GM21367 (cell line): Measurements from ENCODE around the gene OSTF1.

Experiments
- ATAC-seq: cut with Tn5 transposase; IDR thresholded peaks from one replicate; pipeline ENCODE4 v1.9.1; 2021; ENCODE audit not compliant: unreplicated experiment

Gene OSTF1

DNA sequence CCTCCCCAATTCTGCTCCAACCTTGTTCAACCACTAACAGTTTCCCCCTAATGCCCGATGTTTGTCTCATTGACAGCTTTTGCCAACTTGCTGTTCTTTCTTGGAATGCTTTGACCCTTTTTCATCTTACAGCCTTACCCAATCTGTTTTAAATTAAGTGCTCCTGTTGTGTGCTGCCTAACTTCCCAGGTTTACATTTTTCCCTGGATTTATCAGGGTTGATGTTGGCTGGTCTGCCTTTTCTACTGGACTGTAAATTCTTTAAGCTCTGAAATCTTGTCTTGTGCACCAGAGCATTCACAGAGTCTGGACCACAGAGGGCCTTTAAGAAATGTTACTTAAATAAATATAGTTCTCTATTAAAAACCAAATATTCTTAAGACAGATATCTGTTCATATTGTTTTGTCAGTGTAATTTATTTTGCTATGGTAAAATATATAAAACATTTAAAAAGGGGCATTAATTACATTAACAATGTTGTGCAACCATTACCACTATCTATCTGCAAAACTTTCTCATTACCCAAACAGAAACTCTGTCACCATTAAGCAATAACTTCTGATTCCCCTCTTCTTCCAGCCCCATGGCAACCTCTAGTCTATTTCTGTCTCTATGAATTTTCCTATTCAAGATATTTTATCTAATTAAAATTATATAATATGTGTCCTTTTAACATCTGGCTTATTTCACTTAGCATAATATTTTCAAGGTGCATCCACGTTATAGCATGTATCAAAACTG lies 73.0 kb downstream of the OSTF1 start:
- ATAC-seq = no peak

DNA sequence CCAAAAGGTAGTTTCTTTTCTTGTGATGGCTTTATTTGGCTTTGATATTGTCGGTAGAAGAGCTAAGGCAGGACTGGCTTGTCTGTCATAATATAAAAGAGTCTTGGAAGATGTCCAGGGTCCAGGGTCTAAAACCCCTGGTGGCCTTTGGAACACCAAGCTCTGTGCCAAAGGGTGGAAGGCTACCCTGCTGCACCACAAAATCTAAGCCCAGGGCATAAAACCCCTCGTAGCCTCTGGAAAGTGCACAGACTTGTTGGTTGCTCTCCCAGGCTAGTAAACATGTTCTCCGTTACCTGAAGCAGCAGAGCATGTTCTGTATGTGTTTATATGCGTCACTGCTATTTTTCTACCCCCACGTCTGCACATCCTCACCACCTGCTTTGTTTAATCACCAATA lies 75.5 kb downstream of the OSTF1 start:
- no peak for ATAC-seq

- ATAC-seq = no peak
Measured at GRCh38 chr9:75164573-75164972, 76.3 kb downstream of the OSTF1 start.

GRCh38 chr9:75167281-75167680 lies 79.0 kb downstream of the OSTF1 start:
- no peak for ATAC-seq

GRCh38 chr9:75168270-75169178 lies 80.2 kb downstream of the OSTF1 start:
- ATAC-seq = no peak

GRCh38 chr9:75169623-75170022 lies 81.3 kb downstream of the OSTF1 start:
- no peak for ATAC-seq

DNA sequence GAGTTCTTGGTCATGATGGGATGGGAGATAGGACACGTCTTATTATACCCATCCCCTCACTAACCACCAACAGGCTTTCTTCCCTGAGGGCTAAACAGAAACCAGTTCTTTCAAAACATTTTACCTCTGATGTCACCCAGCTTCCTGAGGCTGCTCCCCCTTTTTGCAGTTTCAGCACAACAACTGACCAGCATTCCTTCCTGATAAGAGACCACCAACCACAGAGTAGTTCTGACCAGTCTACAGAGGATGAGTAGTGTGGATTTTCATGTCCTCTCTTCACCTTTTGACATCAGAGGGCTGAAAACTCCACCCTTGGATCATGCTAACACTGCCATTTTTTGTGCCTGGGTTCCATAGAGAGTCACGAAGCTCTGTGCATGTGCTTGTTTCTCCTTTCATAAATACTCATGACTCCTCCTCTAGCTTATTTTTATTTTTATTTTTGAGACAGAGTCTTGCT lies 82.6 kb downstream of the OSTF1 start:
- ATAC-seq = no peak

DNA sequence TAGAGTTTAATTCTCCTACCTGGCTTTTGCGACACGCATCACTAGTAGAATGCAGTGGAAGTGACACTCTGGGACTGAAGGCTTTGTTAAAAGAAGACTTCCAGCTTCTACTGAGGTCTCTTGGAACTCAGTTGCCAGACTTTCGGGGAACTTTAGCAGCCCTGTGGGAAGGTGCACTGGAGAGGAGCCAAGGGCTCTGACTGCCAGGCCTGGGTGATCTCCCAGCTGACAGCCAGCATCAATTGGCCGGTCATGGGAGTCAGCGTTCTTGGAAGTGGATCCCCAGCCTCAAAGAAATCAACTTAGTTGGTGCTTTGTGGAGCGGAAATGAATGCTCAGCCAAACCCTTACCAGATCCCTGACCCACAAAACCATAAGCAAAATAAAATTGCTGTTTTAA lies 87.1 kb downstream of the OSTF1 start:
- ATAC-seq = no peak

GRCh38 chr9:75176037-75176436 lies 87.7 kb downstream of the OSTF1 start:
- no peak for ATAC-seq

DNA sequence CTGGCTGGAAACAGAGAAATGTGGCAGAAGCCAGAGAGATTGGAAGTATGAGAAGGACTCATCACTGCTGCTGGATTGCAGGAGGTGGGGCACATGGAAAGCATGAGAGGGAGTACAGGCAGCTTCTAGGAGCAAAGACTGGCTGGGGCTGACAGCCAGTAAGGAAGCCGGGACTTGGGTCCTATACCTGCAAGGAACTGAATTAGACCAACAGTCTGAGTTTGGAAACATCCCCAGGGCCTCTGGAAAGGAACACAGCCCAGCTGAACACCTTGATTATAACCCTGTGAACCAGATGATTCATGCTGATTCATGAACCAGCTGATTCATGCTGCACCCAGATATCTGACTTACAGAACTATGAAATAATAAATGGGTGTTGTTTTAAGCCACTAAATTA lies 93.4 kb downstream of the OSTF1 start:
- ATAC-seq = no peak

DNA sequence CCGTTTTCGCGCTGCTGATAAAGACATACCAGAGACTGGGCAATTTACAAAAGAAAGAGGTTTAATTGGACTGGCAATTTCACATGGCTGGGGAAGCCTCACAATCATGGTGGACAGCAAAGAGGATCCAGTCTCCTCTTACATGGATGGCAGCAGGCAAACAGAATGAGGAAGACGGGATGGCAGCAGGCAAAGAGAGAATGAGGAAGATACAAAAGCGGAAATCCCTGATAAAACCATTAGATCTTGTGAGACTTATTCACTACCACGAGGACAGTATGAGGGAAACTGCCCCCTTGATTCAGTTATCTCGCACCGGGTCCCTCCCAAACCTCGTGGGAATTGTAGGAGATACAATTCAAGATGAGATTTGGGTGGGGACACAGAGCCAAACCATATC lies 95.0 kb downstream of the OSTF1 start:
- ATAC-seq = no peak

DNA sequence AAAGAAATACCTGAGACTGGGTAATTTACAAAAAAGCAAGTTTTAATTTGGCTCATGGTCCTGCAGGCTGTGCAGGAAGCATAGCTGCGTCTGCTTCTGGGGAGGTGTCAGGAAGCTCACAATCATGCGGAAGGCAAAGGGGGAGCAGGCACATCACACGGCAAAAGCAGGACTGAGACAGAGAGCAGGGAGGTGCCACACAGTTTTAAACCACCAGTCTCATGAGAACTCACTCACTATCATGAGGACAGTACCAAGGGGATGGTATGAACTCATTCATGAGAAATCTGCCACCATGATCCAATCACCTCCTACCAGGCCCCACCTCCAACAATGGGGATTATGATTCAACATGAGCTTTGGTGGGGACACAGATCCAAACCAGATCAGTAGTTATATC lies 96.2 kb downstream of the OSTF1 start:
- no peak for ATAC-seq

GRCh38 chr9:75185585-75186170 lies 97.4 kb downstream of the OSTF1 start:
- peak; percentile 82 for ATAC-seq

DNA sequence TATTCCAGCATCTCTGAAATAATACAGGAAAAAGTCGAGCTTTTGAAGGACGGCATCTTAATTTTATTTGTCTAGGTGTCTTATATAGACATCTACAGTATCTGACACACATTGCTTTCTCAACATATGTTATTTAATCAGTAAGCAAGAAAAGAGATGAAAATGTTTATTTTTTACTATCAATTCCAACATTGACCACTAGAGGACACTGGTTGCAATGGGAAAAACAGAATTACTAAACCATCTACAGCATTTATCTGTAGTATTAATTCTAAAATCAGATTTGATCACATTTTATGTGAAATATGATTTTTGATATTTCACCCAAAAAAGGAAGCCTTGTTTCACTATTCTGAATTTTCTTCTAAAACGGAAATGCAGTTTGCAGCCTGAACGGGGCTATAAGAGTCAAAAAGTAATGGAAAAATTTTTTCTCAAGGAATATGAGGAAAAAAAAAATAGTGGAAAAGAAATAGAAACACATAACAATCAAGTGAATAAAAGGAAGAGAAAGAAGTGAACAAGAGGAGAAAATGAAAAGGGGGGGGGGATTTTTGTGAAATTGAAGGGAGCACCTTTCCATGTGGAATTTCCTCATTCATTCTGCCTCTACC lies 98.6 kb downstream of the OSTF1 start:
- no peak for ATAC-seq

DNA sequence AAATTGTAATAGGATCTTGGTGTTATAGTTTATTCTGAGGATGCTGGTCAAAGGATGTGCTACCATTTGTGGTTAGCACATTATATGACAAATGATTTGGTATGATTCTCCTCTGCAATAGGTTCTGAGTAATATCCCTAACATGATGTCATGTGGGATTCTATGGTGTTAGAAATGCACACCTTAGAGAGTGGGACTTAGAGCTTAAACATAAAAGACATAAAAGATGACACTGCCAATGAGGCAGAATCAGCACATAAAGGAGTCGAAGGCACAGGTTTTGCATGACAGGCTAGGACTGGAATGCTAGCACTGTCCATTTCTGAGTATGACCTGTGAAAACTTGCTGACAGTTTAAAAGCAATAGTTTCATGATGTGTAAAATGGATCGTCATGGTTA lies 100.4 kb downstream of the OSTF1 start:
- no peak for ATAC-seq

- ATAC-seq = no peak
Measured at GRCh38 chr9:75190762-75191161, 102.4 kb downstream of the OSTF1 start.
